GM12891 (cell line): Measurements from ENCODE around the gene DYNC1H1.

Experiments
- POLR2A ChIP-seq: IDR thresholded peaks from 2 replicates; pipeline ENCODE4 v1.6.1; 2011; ENCODE audit warnings: low read depth, low read length, control low read depth
- SPI1 ChIP-seq: IDR thresholded peaks from 2 replicates; pipeline ENCODE4 v1.6.1; 2011; ENCODE audit warnings: low read depth, low read length, control low read depth

- TF ChIP-seq SPI1 (no peak), POLR2A (peak; percentile 17; the same call in 1 of the 2 replicates)
These were observed 114.7 kb downstream of the DYNC1H1 start for GRCh38 chr14:102078831-102079699.
